CD1c-positive myeloid dendritic cell (primary cell): ENCODE measurements around the gene ARHGEF28.
A peak's percentile ranks its signal among the peaks of the same experiment; 100 is the strongest.

Experiments
- DNase-seq: peaks from one replicate; pipeline ENCODE4 v3.0.0-alpha.2; 2016; ENCODE audit errors: extremely low spot score

ARHGEF28 gene

DNA sequence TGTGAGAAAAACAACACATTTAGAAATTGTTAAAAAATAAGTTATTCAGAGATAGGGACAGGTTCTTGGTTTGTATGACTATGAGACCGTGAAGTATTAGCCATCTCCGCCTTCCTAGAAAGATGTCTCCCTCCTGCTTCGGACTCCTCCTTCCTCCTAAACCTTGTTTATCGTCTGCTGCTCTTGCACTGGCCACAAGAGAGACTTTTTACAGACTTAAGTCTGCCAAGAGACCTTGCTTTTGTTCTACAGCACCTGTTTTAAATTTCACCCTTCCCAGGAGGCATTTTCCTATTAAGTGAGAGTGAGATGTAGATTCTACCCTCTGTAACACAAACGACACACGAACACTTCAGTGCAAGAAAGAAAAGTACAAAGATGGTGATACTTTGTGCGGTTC lies 274.6 kb downstream of the ARHGEF28 start:
- no peak for DNase-seq

DNA sequence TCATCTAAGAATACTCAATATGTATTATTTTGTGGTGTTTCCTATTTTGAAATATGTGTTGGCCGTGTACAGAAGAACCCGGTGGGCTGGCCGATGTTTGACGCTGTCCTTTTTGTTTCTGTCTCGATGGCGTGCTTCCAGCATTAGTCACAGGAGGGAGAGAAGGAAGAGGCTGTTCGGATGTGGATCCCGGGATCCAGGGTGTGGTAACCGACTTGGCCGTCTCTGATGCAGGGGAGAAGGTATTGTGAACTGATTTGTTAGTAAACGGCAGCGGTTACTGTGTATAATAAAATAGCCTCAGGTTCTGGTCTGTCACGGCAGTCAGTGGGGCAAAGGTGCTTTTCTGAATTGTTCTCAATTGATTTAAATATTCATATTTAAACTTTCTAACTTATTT lies 275.0 kb downstream of the ARHGEF28 start:
- DNase-seq = no peak

DNA sequence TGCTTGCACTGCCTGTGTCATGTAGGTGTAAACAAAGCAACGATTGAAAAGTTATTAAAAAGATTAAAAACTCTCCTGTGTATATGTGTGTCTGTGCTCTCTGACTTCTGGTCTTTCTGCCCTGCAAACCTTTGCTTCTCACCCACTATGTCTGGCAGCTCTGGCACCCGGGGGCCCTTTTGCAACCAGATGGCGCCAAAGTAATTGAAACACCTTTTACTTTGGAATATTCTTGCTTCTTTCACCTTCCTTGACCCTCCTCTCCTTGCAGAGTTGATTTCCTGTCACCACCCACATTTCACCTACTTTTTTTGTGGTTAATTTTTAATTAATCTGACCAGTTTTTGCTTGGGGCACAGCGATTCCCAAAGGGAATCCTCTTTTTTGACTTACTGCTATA lies 275.5 kb downstream of the ARHGEF28 start:
- no peak for DNase-seq

DNA sequence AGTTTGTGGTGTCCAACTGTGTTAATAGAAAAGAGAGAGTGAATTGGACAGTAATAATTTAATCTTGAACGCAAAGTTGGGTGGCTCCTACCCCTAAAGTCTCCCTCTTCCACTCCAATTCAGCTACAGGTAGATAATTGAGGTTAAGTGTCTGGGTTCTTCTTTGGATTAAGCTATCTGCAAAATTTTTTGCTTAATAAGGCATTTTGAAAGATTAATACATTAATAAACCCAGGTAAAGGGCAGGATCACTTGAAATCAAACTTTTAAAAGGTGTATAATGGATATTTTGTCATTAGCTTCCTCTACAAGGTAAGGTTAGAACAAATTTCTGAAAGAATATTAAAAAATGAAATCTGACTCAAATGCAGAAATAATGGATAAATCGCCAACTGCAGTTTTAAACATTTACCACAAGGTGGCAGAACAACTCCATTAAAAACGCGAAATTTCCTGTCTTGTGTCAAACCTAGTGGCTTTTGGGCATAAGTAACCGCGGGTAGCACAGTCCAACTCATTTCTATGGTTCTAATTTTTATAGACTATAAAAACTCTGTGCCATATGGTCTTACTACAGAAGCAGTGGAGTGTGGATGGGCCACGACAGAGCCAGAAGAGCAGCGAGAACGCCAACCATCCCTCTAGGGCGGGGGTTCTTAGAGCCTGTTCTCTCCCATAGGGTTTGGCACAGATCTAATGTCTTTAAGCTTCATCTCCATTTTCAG lies 276.5 kb downstream of the ARHGEF28 start:
- DNase-seq = peak; percentile 80

DNA sequence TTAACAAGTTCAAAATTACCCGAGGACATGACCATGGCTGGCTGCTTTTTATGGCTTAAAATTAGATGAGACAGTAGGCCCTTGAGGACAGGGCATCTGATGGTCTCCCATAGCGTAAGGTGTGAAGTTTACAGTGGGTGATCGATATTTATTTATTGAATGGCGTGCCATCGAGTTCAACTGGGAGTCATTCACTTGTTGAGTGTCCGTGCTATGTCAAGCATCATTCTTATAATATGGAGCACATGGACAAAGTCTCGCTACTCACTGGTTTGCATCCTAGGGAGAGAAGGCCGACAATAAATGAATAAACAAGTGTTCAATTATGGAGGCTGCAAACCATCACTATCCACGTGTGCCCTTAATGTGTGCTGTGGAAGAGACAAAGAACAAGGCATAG lies 277.2 kb downstream of the ARHGEF28 start:
- DNase-seq = no peak

DNA sequence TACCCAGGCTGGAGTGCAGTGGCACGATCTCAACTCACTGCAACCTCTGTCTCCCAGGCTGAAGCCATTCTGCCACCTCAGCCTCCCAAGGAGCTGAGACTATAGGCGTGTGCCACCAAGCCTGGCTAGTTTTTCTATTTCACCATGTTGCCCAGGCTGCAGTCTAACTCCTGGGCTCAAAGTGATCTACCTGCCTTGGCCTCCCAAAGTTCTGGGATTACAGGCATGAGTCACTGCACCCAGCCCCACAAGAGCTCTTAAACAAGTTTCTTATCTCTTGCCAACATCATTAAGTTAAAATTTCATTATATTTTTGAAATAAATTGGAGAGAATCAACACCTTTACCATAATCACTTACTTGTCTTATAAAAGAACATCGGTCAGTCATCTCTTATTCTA lies 280.3 kb downstream of the ARHGEF28 start:
- no peak for DNase-seq

DNA sequence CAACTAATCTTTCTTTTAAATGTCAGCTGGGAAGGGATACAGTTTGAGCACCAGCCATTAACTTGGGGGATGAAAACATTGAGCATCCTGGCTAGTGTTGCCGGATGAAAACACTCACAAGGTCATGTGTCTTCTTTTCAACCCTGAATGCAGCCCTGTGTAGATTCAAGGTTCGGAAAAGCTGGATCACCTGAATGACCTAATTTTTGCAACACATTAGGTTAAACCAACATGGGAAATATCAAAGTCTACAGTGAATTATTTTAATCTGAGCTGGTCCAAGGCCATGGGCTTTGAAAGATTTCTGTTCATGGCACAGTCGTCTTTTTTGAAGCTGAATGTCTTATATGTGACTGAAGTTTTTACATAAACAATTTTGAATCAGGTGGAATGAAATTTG lies 281.2 kb downstream of the ARHGEF28 start:
- DNase-seq = no peak

DNA sequence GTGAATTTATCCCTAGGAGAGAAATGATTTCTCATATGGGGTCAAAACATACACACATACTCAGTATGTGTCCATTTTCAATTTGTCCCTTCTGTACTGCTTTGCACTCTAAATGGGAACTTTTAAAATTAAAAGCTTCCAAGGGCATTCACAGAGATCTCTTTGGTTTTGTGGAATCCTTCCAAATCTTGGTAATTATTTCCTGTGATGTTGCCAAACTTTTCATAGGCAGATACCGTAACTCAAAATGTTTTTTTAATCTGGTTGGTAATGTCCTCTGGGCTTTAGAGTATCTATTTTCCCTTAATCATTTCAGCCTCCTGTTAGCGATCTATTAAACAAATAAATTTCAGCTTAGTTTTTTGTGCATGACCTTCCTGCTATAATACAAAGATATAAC lies 282.4 kb downstream of the ARHGEF28 start:
- no peak for DNase-seq

DNA sequence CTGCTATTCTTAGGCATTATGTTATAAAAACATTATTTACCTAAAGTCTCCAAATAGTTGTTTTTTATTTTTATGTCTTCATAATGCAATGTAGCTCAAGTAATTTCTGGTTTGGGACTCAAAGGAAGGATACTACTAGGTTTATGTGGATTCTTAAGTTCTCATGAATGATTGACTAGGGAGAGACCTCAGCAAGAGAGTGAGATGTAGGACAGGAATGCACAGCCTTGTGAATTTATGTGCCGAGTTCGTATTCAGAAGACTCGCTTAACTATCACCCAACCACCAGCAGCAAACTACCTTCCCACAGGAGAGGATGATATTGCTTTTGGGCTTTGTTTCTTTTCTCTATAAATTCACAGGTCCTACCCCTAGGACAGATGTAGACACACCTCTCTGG lies 282.9 kb downstream of the ARHGEF28 start:
- no peak for DNase-seq

DNA sequence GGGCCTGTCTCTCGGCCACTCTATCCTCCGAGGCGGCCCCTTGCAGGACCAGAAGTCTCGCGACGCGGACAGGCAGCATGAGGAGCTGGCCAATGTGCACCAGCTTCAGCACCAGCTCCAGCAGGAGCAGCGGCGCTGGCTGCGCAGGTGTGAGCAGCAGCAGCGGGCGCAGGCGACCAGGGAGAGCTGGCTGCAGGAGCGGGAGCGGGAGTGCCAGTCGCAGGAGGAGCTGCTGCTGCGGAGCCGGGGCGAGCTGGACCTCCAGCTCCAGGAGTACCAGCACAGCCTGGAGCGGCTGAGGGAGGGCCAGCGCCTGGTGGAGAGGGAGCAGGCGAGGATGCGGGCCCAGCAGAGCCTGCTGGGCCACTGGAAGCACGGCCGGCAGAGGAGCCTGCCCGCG lies 283.5 kb downstream of the ARHGEF28 start:
- DNase-seq = no peak

DNA sequence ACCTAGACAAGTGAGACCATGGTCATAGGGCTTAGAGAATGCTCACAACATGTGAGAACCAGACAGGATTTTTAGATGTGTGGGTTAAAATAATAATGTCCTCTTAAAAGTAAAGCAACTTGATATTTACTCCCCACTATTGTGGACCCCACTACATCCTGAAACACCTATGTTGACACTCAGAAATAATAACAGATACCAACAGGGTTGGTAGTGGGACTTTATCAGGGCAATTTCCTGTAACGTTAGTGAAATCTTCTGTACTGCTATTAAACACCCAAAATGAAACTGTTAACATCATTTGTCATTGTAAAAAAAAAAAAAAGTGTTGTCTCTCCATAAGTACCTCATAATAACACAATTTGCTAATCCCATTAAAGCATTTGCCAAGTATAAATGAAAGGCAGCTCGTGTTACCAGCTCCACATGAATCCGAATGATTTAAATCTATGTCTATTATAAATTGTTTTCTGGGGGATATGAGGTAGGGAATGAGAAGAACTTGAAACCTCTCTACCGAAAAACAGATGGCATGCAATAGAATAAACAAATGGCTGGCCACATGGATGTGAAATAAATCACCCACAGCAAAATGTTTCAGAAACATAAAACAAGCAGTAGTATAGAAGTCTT lies 285.9 kb downstream of the ARHGEF28 start:
- DNase-seq = no peak

DNA sequence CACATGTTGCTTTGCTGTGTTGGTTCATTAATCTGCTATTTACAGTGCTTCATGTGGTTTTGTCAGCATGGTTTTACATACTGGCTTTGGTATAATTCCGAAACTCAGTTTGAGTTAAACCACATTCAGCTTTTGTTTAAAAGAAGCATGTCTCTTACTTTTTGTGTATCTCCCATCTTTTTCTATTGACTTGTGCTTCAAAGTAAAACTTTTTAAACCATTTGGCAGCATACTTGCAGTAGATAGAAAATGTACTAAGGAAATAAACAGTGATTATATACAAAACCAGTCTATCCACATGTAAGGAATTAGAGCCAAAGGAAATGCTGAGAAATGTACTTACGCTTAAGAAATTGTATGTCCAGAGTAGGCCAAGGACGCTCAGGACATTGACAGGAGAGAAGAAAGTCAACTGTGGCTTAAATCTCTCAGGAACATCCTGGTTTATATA lies 286.9 kb downstream of the ARHGEF28 start:
- DNase-seq = no peak

DNA sequence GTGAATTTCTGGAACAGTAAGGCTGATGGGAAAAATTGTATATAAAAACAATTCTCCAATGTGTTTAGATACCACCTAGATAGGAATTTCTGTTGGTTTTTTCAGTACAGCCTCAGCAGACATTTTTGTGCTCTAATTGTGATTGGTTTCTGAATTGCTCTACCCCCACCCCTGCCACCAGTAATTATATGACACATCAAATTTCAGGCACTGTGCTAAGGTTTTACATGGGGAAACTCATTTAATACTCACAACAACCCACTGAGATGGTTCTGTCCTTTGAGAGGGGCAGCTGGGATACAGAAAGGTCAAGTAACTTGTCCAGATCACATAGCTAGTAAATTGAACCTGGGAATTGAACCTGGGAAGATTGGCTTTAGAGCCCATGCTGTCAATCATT lies 288.0 kb downstream of the ARHGEF28 start:
- no peak for DNase-seq

DNA sequence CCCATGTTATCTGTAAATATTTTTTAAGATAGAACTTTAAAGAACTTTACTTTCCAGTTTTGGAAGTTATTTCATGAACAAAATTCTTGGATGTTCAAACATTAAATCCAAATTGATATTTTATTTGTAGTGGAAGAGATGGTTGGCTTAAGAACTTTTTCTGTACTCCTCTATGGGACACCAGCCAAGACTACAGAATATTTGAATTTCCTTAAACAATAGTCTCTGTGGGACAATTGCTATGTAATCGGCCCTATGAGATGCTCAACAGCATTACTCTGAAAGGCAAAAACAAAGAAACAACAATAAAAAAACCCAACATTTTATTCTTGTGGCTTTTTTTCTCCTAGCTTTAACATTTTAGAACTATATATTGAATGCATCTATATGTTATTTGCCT lies 289.3 kb downstream of the ARHGEF28 start:
- no peak for DNase-seq

DNA sequence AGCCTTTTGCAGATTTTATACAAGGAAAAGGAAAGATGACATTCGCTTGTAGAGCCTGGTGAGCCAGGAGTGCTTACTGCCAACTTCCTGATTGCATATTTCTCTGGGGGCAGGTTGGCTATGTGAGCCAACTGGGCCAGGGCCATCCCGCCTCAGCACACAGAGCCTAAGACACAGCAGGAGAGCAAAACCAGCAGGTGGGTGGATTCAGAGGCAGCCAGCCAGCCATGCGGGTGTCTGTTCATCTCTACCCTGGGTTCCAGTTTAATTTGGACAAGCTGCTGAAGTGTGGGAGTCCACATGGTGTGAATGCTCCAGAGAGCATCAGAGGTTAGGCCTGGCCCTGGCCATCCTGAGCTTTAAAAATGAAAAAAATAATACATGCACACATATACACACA lies 291.4 kb downstream of the ARHGEF28 start:
- DNase-seq = no peak

DNA sequence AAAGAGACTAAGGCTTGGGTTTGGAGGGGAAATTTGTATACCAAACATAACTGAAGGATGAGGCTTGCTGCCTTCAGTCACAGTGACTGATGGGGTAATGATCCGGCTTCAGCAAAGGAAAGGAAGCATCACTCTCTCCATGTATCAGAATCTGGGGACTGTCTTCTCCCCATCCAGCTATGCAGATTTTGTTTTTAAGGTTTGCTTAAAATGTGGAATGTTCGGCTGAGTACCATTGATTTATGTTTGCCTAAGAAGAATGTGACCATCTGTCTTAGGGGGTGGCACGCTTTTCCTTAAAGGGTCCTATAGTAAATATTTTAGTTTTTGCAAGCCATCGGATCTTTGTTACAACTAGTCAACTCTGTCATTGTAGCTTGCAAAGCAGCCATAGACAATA lies 291.9 kb downstream of the ARHGEF28 start:
- DNase-seq = no peak

DNA sequence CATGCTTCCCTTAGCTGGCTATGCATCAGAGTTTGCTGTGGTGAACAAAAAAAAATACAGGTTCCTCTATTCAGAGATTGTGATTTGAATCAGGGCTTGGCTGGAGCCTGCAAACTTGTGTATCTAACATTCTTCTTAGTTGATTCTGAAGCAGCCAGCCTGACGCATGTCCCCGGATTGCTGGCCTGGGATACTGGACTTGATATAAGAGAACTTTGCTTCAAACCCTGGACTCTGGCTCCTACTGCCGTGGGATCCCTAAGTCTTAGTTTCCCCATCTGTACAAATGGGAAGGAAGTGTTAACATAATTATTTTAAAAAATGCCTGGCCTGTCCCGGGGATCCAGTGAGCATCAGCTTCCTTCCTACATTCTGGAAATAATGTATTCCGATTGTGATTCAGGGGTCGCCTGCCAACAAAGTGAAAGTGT lies 292.8 kb downstream of the ARHGEF28 start:
- DNase-seq = peak; percentile 36

DNA sequence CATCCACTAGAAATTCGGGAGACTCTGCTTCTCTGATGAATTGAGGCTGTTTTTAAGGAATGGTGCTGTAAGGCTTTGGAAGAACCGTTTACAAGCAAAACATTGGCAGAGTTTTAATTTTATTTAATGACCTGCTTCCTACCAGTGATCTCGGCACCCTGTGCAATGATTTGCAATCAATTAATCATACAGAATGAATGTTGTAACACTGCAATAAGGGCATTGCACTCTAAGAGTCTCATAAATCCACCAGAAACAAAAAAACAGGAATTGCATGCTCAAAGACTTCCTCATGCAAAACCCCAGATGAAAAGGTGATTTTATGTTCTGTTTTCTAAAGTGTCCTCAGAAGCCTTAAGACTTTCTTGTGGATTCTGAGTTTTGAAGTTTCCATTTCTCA lies 295.7 kb downstream of the ARHGEF28 start:
- DNase-seq = peak; percentile 30

DNA sequence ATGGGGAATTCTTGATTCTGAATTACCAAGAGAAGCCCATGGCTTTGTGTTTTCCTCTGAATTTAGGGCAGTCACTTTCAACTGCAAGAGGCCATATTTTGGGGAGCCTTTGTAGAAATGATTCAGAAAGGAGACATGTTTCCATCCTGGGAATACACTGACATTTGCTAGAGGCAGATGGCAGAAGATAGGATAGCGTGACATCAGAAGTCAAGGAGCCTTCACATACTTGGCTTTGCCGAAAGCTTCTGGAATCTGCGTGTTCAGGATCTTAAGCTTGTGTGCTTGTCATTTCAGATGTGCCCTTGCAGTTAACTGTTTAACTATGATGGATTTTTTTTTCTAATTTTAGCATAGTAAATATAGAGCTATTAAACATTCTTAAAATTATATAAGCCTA lies 296.2 kb downstream of the ARHGEF28 start:
- DNase-seq = no peak

DNA sequence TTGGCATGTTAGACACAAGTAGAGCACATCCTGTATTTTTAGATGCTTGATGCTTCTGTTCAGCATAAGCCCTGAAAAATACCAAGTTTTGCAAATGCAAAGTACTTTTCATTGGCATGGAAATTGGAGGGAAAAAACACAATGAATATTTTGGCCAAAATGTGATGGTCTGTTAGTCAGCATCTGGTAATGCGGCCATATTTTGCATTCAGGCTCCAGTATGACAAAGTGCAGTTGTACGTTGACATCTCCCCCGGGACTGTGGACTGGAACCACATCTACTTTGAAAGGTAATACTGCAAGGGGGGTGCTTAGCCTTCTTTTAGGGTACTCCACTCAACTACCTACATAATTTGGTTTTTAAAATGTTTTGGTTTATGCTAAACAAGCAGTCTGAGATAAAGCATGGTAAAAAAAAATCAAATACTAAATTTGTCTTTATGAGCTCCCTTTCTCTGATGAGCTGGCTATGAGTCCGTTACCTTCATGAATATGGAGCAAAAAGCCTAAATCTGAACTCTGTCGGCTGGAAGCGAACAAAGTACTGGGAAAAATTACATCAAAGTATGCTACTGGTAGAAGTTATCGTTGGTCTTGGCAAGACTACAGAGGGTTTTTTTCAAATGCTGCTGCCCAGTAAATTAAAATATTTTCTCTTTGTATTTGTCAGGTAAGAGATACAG lies 297.0 kb downstream of the ARHGEF28 start:
- no peak for DNase-seq

DNA sequence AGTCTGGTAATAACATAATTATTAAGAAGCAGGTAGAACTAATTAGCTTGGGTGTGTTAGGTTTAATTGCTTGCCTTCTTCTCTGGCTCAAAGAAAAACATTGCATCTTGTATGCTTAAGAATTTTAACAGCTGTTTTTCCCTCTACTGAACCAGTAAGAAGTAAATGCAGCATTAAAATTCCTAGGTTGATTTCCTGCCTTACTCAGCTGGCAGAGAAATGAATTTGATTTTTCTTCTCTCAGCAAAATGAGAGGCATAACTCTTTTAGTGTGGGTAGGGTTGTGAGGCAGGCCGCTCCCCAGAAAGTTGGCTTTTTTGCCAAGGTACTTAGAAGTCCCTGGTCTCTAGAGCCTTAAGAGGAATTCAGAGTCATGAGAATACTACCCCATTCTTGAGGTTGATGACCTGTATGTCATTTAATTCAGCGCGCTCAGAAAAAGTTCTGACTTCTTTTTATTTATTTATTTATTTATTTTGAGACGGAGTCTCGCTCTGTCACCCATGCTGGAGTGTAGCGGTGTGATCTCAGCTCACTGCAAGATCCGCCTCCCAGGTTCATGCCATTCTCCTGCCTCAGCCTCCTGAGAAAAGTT lies 302.6 kb downstream of the ARHGEF28 start:
- DNase-seq = no peak

DNA sequence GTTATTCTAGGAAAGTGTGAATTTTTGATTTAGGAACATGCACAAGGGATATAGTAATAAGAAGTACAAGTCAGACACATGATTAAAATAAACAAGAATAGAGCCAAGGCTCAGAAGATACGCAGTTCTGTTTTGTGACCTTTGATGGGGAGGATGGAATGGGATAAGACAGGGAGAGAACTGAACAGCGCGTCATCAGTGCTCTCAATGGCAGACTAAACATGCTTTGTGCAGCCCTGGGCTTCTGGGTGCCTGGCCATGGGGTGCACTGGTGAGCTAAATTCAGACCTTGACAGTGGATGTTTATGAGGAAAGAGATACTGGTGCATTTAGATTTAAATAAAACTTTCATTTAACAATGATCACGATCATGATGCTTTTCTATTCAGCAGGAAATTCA lies 309.7 kb downstream of the ARHGEF28 start:
- no peak for DNase-seq
